Measurements from ENCODE around the gene CTSD.

DNA sequence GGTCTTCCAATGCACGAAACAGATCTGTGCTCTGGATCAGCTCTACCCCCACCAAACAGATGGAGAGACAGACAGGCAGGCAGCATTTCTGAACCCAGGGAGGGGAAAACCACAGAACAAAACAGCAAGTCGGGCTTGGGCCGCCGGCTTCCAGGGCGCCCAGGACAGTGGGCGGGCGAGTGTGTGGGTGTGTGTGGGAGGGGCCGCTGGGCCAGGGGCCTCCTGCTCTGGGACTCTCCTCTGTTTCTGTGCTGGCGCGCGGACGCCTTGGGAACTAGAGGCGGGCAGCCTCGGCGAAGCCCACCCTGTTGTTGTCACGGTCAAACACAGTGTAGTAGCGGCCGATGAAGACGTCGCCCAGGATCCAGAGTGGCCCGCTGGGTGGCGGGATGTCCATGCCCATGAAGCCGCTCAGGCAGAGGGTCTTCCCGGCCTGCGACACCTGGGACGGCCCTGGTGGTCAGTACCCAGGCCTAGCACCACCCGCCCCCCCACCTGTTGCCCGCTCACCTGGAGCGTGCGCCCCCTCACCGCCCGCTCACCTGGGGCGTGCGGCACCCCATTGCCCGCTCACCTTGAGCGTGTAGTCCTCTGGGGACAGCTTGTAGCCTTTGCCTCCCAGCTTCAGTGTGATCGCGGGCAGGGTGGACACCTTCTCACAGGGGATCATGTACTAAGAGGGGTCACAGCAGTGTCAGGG is 10.3 kb downstream of the CTSD start:
- TF ChIP-seq POLR2A (IDR thresholded peaks at IDR 0.05; ENCODE audit: low read depth, low read length) (no peak), CEBPB (IDR thresholded peaks at IDR 0.05; ENCODE audit: low read depth, low read length) (no peak)
- TF ChIP-seq, protein P1, sequence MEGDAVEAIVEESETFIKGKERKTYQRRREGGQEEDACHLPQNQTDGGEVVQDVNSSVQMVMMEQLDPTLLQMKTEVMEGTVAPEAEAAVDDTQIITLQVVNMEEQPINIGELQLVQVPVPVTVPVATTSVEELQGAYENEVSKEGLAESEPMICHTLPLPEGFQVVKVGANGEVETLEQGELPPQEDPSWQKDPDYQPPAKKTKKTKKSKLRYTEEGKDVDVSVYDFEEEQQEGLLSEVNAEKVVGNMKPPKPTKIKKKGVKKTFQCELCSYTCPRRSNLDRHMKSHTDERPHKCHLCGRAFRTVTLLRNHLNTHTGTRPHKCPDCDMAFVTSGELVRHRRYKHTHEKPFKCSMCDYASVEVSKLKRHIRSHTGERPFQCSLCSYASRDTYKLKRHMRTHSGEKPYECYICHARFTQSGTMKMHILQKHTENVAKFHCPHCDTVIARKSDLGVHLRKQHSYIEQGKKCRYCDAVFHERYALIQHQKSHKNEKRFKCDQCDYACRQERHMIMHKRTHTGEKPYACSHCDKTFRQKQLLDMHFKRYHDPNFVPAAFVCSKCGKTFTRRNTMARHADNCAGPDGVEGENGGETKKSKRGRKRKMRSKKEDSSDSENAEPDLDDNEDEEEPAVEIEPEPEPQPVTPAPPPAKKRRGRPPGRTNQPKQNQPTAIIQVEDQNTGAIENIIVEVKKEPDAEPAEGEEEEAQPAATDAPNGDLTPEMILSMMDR (conservative IDR thresholded peaks at IDR 0.05; ENCODE audit: low read depth, low read length) = no peak

All from IMR-90 (cell line).